MM.1S (cell line): ENCODE measurements around the gene WRAP73.
"Not testable (repeated sequence)": the region's sequence is repeated elsewhere in the genome, so short reads cannot be mapped to it uniquely, and the experiment has no call there.

Source experiments
- EZH2phosphoT487 ChIP-seq: fragments of 300-600 bp; sonication (generic); IDR thresholded peaks from 2 replicates; pipeline ENCODE4 v1.6.1; 2018; ENCODE audit warnings: antibody characterized with exemption, low read length
- TF ChIP-seq, protein P1 (sequence below): fragments of 300-600 bp; sonication (generic); IDR thresholded peaks from 2 replicates; pipeline ENCODE4 v1.5.1; 2016; ENCODE audit warnings: antibody characterized with exemption, low read length, mixed read lengths

DNA sequence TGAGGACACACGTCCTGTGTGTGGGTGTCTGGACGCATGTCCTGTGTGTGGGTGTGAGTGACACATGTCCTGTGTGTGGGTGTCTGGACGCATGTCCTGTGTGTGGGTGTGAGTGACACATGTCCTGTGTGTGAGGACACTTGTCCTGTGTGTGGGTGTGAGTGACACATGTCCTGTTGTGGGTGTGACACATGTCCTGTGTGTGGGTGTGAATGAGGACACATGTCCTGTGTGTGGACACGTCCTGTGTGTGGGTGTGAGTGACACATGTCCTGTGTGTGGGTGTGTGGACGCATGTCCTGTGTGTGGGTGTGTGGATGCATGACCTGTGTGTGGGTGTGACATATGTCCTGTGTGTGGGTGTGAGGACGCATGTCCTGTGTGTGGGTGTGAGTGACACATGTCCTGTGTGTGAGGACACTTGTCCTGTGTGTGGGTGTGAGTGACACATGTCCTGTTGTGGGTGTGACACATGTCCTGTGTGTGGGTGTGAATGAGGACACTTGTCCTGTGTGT lies 64.5 kb downstream of the WRAP73 start:
- TF ChIP-seq, protein P1, sequence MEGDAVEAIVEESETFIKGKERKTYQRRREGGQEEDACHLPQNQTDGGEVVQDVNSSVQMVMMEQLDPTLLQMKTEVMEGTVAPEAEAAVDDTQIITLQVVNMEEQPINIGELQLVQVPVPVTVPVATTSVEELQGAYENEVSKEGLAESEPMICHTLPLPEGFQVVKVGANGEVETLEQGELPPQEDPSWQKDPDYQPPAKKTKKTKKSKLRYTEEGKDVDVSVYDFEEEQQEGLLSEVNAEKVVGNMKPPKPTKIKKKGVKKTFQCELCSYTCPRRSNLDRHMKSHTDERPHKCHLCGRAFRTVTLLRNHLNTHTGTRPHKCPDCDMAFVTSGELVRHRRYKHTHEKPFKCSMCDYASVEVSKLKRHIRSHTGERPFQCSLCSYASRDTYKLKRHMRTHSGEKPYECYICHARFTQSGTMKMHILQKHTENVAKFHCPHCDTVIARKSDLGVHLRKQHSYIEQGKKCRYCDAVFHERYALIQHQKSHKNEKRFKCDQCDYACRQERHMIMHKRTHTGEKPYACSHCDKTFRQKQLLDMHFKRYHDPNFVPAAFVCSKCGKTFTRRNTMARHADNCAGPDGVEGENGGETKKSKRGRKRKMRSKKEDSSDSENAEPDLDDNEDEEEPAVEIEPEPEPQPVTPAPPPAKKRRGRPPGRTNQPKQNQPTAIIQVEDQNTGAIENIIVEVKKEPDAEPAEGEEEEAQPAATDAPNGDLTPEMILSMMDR = not testable (repeated sequence)
- TF ChIP-seq EZH2phosphoT487 = not testable (repeated sequence)
